Liver (tissue), 3 donors: ENCODE results near the gene DAAM1.

Experiments
- ATF3 ChIP-seq: IDR thresholded peaks from 2 replicates; pipeline ENCODE4 v1.6.1; 2016; ENCODE audit warnings: antibody characterized with exemption
- FOXA1 ChIP-seq: IDR thresholded peaks from 2 replicates; pipeline ENCODE4 v1.6.1; 2016; ENCODE audit warnings: antibody characterized with exemption
- GABPA ChIP-seq, 2 donors: IDR thresholded peaks in 1 of 2; conservative IDR thresholded peaks in 1 of 2; 2 replicates each; pipeline ENCODE4 v1.6.1; 2016; ENCODE audit warnings: antibody characterized with exemption in 2 of 2, mild to moderate bottlenecking in 1 of 2, moderate library complexity in 1 of 2
- HNF4G ChIP-seq: IDR thresholded peaks from 2 replicates; pipeline ENCODE4 v1.6.1; 2016; ENCODE audit warnings: antibody characterized with exemption
- RXRA ChIP-seq, 2 donors: IDR thresholded peaks; 2 replicates each; pipeline ENCODE4 v1.6.1; 2017 to 2018; ENCODE audit warnings: antibody characterized with exemption in 2 of 2, mild to moderate bottlenecking in 1 of 2
- SP1 ChIP-seq: IDR thresholded peaks from 2 replicates; pipeline ENCODE4 v1.6.1; 2018; ENCODE audit warnings: antibody characterized with exemption, mild to moderate bottlenecking
- TAF1 ChIP-seq: conservative IDR thresholded peaks from 2 replicates; pipeline ENCODE4 v1.6.1; 2016; ENCODE audit warnings: antibody characterized with exemption, mild to moderate bottlenecking
- TF ChIP-seq, protein P1 (sequence below): fragments of 150-350 bp; IDR thresholded peaks from 2 replicates; pipeline ENCODE4 v1.5.1; 2017; ENCODE audit warnings: improper control_type of control experiment, low read depth, low read length; ENCODE audit not compliant: missing input control
- TF ChIP-seq, protein P2 (sequence below): IDR thresholded peaks from 2 replicates; pipeline ENCODE4 v1.6.1; 2016; ENCODE audit warnings: antibody characterized with exemption, mild to moderate bottlenecking
- donor health status: healthy.
- donor health status: healthy.

GRCh38 chr14:59204305-59204704 lies 15.8 kb downstream of the DAAM1 start:
- TF ChIP-seq, protein P1, sequence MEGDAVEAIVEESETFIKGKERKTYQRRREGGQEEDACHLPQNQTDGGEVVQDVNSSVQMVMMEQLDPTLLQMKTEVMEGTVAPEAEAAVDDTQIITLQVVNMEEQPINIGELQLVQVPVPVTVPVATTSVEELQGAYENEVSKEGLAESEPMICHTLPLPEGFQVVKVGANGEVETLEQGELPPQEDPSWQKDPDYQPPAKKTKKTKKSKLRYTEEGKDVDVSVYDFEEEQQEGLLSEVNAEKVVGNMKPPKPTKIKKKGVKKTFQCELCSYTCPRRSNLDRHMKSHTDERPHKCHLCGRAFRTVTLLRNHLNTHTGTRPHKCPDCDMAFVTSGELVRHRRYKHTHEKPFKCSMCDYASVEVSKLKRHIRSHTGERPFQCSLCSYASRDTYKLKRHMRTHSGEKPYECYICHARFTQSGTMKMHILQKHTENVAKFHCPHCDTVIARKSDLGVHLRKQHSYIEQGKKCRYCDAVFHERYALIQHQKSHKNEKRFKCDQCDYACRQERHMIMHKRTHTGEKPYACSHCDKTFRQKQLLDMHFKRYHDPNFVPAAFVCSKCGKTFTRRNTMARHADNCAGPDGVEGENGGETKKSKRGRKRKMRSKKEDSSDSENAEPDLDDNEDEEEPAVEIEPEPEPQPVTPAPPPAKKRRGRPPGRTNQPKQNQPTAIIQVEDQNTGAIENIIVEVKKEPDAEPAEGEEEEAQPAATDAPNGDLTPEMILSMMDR = no peak
- TF ChIP-seq SP1 = no peak
- TF ChIP-seq FOXA1 = no peak
- no peak for TF ChIP-seq ATF3
- no peak for TF ChIP-seq RXRA (IDR thresholded peaks at IDR 0.05)
- no peak for TF ChIP-seq GABPA (IDR thresholded peaks at IDR 0.05 in 1 of 2, conservative IDR thresholded peaks at IDR 0.05 in 1 of 2)
- TF ChIP-seq, protein P2, sequence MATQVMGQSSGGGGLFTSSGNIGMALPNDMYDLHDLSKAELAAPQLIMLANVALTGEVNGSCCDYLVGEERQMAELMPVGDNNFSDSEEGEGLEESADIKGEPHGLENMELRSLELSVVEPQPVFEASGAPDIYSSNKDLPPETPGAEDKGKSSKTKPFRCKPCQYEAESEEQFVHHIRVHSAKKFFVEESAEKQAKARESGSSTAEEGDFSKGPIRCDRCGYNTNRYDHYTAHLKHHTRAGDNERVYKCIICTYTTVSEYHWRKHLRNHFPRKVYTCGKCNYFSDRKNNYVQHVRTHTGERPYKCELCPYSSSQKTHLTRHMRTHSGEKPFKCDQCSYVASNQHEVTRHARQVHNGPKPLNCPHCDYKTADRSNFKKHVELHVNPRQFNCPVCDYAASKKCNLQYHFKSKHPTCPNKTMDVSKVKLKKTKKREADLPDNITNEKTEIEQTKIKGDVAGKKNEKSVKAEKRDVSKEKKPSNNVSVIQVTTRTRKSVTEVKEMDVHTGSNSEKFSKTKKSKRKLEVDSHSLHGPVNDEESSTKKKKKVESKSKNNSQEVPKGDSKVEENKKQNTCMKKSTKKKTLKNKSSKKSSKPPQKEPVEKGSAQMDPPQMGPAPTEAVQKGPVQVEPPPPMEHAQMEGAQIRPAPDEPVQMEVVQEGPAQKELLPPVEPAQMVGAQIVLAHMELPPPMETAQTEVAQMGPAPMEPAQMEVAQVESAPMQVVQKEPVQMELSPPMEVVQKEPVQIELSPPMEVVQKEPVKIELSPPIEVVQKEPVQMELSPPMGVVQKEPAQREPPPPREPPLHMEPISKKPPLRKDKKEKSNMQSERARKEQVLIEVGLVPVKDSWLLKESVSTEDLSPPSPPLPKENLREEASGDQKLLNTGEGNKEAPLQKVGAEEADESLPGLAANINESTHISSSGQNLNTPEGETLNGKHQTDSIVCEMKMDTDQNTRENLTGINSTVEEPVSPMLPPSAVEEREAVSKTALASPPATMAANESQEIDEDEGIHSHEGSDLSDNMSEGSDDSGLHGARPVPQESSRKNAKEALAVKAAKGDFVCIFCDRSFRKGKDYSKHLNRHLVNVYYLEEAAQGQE = no peak
- TF ChIP-seq TAF1 = no peak
- no peak for TF ChIP-seq HNF4G
